Raji (cell line): ENCODE data around the gene EHD1.

Experiments used
- POLR2A ChIP-seq: IDR thresholded peaks from 2 replicates; pipeline ENCODE4 v1.6.1; 2011; ENCODE audit warnings: low read depth, low read length, control low read depth; ENCODE audit not compliant: insufficient read depth

EHD1 gene

DNA sequence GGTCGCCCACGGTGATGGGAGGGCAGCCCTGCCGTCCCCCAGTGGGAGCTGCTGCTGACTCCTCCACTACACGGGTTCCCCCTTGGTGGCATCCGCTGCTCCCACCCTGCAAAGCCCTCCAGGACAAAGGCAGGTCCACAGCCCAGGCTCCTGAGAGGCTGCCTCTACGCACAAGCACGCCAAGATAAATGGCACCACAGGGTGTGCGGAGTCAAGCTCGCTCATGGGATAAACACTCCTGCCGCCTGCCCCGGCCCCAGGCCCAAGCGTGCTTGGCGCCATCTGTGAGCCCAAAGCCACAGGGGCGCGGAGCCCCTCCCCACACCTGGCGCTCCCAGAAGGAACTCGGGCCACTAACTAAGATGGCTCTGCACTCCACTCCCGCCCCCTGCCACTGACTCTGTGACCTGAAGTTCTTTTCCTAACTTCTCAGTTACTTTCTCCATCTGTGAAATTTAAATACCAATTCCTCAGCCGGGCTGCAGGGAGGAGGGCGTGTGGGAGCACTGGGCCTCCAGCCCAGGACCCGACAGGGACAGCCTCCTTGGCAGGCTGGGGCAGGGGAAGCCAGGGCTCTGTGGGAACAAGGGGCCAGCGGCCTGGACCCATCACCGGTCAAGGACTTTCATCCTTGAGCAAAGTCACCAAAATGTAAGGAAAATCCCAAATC is 14.9 kb downstream of the EHD1 start:
- no peak for TF ChIP-seq POLR2A

DNA sequence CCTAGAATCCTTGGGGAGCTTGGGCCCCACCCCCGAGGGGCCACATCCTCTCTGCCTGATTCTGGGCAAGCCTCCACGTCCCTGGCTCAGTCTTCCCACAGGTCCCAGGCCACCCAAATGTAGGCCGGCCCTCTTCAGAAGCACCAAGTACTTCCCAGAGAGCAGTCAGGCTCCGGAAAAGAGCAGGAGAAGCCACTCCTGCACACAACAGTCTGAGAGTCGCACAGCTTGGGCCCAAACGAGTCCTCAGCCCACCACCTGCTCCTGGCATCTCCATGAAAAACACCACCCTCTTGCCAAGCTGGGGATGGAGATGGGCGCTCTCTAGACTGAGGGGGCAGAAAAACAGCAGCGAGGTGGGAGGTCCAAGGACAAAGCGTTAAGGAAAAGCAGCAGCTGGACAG is 15.4 kb downstream of the EHD1 start:
- no peak for TF ChIP-seq POLR2A

DNA sequence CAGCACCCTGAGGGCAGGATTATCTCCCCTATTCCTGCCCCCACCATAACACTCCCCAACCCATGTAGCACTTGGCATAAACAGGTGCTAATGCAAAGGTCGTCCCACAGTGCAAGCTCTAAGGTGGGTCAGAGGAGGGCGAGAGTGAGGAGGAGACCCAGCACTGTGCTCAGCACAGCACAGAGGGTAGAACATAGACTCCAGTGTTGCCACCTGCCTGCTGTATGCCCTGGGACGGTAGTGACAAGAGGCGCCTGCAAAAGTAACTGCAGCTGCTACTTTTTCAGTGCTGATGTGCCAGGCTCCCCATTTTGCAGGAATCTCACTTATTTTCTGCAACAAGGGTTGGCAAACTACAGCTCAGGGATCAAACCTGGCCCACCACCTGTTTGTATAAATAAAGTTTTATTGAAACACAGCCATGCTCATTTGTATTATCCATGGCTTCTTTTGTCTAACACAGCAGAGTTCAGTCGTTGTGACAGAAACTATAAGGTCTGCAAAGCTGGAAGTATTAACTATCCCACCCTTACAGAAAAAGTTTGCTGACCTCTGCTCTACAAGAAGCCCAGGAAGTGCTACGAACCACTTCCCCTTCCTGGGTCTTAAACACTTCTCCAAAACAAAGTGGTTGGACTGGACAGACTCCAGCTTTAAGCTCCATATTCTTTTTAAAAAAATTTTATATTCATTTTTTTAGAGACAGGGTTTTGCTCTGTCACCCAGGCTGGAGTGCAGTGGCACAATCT is 17.0 kb downstream of the EHD1 start:
- TF ChIP-seq POLR2A = 0 out of 2 replicates have a peak, but pooled peaks have one; percentile 25

DNA sequence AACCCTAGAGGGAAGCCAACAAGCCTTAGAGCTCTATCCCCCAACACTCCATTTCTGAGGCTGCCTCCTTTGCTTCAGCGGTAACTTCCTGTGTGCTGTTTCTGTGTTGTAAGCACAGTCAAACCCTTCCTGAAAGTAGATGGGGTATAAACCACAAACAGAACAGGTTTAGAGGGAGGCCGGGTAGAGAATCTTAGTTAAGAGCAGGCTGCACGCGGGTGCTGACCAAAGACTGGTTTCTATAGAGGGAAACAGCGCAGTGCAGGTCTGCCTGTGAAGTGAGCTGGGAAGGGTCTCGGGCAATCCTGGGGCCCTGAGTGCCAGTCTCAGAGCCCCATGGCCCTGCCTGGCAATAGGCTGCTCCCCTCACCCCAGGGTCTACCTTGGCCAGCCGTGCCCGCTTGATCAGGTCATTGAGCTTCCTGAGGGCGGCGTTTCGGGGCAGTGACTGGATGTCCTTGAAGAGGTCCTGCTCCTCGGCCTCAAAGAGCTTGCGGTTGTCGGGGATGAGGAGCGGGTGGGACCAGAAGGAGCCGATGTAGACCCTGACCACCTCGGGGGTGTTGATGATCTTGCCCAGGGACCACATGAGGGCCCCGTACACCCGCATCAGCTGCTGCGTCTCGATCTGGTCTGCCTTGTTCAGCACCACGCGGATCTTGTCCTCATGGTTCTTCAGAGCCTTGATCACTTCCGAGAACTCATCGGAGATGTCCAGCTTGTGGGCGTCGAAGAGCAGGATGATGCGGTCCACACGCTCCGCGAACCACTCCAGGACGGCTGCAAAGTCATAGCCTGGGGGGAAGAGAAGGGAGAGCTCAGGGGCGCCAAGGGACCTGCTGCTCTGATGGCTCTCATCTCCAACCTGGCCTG is 18.6 kb downstream of the EHD1 start:
- 0 out of 2 replicates have a peak, but pooled peaks have one; percentile 27 for TF ChIP-seq POLR2A

DNA sequence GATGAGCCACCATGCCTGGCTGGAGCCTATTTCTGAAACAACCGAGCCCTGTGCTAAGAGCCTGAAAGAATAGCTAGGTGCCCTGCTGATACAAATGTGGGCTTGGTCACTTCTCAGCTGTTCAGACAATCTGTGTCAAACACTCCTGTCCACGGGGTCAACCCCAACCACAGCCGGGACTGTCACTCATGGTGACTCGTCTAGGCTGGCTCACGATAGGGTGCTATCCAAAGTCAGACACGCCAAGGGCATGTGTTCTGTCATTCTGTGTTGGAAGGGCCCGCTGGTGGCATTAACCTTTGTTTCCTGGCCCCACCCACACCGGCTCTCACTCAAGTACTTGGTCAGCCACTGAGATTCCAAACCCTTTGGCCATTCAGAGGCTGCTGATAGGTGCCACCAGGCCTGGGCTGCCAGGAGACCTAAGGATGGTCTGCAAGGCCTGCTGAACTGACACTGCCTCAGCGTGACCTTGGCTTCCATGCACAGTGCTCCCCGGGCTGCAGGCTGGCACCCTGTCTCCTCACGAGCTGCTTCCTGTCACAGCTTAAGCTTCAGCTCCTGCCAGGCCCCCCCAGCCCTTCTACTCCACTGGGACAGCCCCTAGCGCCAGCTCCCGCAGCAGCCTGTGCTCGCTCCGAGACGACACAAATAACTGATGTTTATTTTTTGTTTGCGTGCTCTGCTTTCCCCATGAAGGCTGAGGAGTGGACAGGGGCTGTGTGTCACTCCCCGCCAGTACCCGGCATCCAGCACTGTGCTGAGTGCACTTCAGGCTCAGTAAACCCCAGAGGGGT is 19.8 kb downstream of the EHD1 start:
- no peak for TF ChIP-seq POLR2A

DNA sequence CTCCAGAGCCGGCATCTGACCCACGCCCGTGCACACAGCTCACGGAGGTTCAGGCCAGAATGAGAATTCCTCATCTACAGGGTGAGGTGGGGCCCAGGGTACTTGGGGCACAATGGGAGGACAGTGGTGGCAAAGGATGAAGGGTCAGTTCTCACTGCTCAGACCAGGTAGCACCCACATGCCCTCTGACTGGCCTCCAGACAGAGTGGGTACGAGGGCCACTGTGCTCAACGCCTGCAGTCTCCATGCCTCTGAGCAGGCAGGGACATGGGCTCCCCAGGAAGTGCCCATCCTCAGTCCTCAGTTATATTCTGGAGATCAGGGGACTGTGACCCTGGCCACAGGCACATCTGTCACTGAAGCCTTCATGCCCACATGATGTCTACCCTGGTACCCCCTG is 20.9 kb downstream of the EHD1 start:
- TF ChIP-seq POLR2A = no peak

DNA sequence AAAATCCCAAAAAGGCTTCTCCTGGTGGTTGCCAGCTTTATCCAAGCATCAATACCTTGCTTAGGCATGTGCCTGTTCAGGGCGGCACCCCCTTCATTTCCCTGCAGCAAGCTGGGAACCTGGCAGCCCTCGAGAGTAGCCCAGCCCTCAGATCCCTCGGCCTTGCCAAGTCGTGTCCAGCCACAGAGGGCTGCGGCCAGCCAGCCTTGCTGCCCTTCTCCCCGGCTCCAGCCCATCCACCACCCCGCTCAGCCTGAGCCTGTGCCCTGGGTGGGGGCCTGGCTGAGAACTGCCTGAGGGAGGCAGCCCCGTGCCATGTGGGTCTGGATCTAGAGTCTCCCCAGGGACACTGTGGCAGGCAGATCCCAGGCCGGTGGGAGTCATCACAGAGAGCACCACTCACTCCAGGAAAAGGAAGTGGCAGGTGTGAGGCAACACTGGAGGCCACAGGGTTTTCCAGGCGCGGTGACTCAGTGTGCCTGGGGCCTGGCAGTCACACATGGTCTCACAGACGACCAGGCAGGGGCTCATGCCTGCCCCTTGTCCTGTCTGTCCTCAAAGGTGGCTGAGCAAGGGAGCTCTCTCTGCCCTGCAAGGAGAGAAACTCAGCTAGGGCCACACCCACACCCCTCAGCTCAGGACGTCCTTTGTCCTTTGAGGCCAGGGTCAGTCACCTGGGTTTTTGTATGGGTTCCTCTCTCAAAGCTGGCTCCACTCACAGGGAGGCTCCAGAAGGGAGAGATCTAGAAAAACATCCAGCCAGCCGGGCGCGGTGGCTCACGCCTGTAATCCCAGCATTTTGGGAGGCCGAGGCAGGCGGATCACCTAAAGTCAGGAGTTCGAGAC is 21.8 kb downstream of the EHD1 start:
- no peak for TF ChIP-seq POLR2A

DNA sequence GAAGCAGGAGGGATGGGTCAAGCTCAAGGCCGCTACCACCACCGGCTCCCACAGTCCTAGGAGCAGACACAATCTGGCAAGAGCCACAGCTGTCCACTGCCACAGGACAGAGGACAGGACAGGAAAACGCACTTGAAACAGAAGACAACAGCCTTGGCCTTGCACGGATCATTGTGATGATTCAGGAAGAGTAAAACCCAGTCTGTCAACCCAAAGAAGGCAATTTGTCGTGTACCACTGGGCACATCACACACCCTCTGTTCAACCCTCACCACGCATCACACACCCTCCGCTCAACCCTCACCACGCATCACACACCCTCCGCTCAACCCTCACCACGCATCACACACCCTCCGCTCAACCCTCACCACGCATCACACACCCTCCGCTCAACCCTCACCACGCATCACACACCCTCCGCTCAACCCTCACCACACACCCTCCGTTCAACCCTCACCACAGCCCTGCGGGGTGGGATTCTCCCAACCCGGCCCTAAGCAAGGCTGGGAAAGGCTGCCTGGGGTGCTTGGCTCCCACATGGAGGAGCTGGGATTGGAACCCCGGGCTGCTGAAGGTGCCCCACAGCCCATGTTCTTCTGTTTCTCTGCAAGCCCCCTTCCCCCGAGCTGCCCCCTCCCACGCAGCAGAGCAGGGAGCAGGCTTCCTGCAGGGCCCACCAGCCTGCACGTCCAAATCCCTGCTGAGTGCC is 22.7 kb downstream of the EHD1 start:
- no peak for TF ChIP-seq POLR2A

DNA sequence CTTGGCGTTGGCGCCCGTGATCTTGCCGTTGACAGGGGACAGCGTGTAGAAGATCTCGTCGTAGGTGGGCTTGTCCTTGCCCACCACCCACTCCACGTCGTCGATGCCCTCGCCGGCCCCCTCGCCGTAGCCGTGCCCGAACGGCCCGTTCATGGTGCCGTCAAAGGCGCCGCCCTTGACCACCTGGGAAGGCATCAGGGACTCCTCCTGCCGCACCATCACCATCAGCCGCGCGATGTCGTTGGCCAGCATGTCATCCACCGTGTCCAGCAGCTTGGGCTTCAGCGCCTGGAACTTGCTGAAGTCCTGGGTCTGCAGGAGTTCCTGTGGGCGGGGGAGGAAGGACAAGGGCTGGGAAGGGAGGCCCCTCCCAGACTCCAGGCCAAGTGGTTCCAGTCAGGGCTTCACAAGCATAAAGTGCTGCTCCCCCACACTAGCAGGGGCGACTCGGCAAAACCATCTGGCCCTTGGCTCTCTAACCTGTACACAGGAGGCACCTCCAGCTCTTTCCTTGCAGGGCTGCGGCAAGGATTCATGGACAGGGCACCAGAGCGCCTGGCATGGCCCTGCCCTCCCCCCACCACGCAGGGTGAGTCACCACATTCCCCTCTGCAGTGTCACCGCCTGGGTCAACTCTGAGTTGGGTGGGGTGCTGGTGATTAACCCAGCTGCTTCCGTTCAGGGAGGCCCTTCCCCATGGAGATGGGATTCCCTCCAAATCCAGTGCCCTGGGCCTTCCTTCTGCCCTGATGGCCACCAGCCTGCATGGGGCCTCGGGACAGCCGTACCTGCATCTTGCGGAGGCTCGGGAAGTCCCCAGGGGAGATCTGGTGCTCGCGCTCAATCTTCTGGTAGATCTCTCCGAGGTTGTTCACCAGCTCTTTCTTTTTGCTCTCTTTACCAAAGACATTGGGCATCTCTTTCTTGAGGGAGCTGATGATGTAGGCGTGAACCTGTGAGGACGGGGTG is 23.6 kb downstream of the EHD1 start:
- no peak for TF ChIP-seq POLR2A

DNA sequence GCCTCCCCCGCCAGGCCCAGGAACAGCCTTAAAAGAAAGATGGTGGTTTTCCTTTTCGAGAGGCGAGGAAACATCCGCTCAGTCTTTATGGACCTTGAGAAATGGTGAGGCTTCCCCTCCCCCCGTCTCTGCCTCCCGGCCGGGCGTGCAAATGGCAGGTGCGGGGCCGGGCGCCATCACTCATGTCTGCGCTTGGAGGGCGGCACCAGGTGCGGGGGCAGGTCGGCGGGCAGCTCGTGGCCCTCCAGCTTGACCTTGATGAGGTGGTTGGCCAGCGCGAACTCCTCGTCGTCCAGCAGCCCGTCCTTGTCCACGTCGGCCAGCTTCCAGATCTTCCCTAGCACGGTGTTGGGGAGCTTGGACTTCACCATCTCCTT is 24.3 kb downstream of the EHD1 start:
- TF ChIP-seq POLR2A = no peak

DNA sequence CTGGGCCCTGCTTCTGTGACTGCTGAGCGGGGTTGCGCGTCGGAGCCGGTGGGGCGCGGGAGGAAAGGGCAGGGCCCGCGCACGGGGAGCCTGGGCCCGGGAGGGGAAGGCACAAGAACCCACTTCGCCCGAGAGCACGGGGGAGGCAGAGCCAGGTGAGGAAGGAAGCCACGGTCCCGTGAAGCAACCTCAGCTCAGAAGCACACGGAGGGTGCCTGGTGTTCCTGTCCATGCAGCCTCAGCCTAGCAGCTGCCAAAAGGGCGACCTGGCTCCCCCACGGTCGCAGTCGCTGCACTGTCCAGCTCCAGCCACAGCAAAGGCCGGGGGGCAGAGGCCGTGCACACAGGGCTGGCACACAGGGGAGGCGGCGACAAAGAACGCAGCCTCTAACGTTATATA is 24.7 kb downstream of the EHD1 start:
- TF ChIP-seq POLR2A = no peak

DNA sequence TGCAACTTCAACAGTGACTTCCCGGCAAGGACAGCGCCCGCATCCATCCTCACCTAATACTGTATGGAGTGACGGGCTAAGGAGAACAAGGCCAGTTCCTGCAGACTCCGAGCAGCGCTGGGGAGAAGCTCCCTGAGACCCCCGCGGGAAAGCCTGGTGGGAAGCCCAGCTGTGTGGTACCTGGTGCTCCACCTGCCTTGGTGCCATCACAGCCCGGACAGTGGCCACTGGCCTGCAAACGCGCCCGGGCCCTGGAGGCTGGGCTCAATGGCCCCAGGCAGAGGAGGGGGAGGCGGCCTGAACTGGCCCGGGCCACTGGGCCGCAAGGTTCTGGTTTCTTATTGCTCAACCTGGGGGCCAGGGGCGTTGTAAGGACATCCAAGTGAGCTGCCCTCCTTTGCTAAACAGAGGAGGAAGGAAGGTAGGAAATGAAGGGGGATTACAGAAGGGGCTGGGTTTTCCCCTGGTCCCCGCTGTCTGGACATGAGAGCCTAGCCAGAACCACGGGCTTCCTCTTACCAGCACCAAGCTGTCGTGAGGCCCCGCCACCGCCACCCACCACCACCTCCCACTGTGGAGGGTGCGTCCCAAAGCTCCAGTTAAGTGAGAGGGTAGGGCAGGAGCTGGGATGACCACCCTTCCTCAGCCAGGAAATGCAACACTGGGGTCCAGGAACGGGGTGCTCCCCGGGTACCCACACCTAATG is 25.5 kb downstream of the EHD1 start:
- no peak for TF ChIP-seq POLR2A
